Panc1 (cell line): ENCODE data around the gene TMEM259. TPM values are rescaled to one million over a fixed set of nuclear protein-coding genes. Genes with fewer than 3 reads are reported as not detected.

Source experiments
- ATAC-seq: fragments of 200-7000 bp; cut with Tn5 transposase; 2 replicates; pipeline ENCODE4 v1.9.1; 2020; ENCODE audit warnings: mild to moderate bottlenecking, moderate library complexity
- BruUV-seq: library from RNA; stranded (reverse); fragments of 400-500 nt; replicated peaks from 2 replicates; lab custom pipeline; 2021; lab: Mats Ljungman, UMichigan
- CTCF ChIA-PET: fragments of 300-600 bp; sonication (Branson Sonifier 250); formaldehyde crosslinking; loops from one replicate; lab custom pipeline; 2022; ENCODE audit warnings: antibody characterized with exemption; lab: Charles Lee
- POLR2A ChIA-PET: fragments of 300-600 bp; sonication (Branson Sonifier 250); formaldehyde crosslinking; loops from one replicate; lab custom pipeline; 2022; ENCODE audit warnings: antibody characterized with exemption; lab: Charles Lee
- DNase-seq: peaks from one replicate; pipeline ENCODE4 v3.0.0-alpha.2; 2010; ENCODE audit warnings: low read depth, low spot score
- H3K27ac ChIP-seq: 2 replicates; pipeline ENCODE4 v1.5.1; 2011; ENCODE audit warnings: mild to moderate bottlenecking, low read length, inconsistent platforms
- H3K27me3 ChIP-seq: fragments of 200-500 bp; sonication (Bioruptor generic); 2 replicates; pipeline ENCODE4 v1.6.0; 2014; ENCODE audit warnings: low read length, inconsistent platforms; ENCODE audit not compliant: control insufficient read depth, insufficient read depth
- H3K36me3 ChIP-seq: fragments of 200-500 bp; sonication (Bioruptor generic); 2 replicates; pipeline ENCODE4 v1.5.1; 2014; ENCODE audit warnings: inconsistent platforms, mild to moderate bottlenecking, low read length, moderate library complexity; ENCODE audit not compliant: control insufficient read depth, insufficient read depth
- H3K4me1 ChIP-seq: 2 replicates; pipeline ENCODE4 v1.5.1; 2011; ENCODE audit warnings: inconsistent platforms, mild to moderate bottlenecking, low read length, moderate library complexity; ENCODE audit not compliant: control insufficient read depth, insufficient read depth
- H3K4me3 ChIP-seq, 2 experiments: 2 replicates each; pipeline ENCODE4 v1.5.1; 2011 to 2012; ENCODE audit warnings: low read depth in 2 of 2, low read length in 2 of 2, mild to moderate bottlenecking in 2 of 2, inconsistent platforms in 1 of 2, moderate library complexity in 1 of 2
- H3K9me3 ChIP-seq: fragments of 200-500 bp; sonication (Bioruptor generic); 2 replicates; pipeline ENCODE4 v1.5.1; 2014; ENCODE audit warnings: low read depth, mild to moderate bottlenecking, inconsistent platforms, low read length, moderate library complexity; ENCODE audit not compliant: control insufficient read depth, insufficient read depth
- CTCF ChIP-seq: fragments of 450-650 bp; IDR thresholded peaks from 2 replicates; pipeline ENCODE4 v1.5.1; 2017; ENCODE audit warnings: mild to moderate bottlenecking
- POLR2AphosphoS5 ChIP-seq: IDR thresholded peaks from 2 replicates; pipeline ENCODE4 v1.6.1; 2012; ENCODE audit warnings: mild to moderate bottlenecking, low read depth, low read length, moderate library complexity
- SIN3A ChIP-seq: IDR thresholded peaks from 2 replicates; pipeline ENCODE4 v1.6.1; 2012; ENCODE audit warnings: low read depth, mild to moderate bottlenecking, low read length, moderate library complexity, borderline replicate concordance; ENCODE audit not compliant: insufficient read depth
- TCF7L2 ChIP-seq: IDR thresholded peaks from 2 replicates; pipeline ENCODE4 v1.6.1; 2011; ENCODE audit warnings: mild to moderate bottlenecking, low read depth, low read length, inconsistent platforms
- in situ Hi-C: cut with HindIII; loops from 2 replicates; pipeline ENCODE4 v1.10.0; 2016; ENCODE audit warnings: low sequenced_read_pairs, low pct_unique_long_range_greater_than_20kb
- intact Hi-C: fragments of 100-400 bp; cut with micrococcal nuclease; formaldehyde crosslinking; loops from one replicate; pipeline ENCODE4 v1.10.0; 2022; ENCODE audit not compliant: unreplicated experiment
- total RNA-seq: library from RNA; stranded (reverse); gene quantifications from one replicate; pipeline ENCODE4 v1.2.1, GENCODE V29; 2021; ENCODE audit not compliant: unreplicated experiment
- TF ChIP-seq, protein P1 (sequence below), 2 experiments: IDR thresholded peaks; 2 replicates each; pipeline ENCODE4 v1.6.1; 2011 to 2012; ENCODE audit warnings: low read depth in 2 of 2, control low read depth in 1 of 2, low read length in 1 of 2, mild to moderate bottlenecking in 1 of 2, moderate library complexity in 1 of 2; ENCODE audit not compliant: insufficient read depth in 1 of 2

The TMEM259 gene
- total RNA-seq, 1 experiment from 2014 or later = 193 TPM

DNA sequence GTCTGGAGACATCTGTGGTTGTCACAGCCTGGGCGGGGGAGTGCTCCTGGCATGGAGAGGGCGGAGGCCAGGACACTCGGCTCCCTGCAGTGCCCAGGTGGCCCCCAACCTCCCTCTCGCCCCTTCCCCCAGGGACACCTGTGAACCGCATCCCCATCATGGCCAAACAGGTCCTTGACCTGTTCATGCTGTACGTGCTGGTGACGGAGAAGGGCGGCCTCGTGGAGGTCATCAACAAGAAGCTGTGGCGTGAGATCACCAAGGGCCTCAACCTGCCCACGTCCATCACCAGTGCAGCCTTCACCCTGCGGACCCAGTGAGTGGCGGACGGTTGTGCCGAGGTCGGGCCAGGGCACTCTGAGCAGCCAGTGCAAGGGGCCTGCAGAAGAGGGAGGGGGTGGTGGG is 56.8 kb downstream of the TMEM259 start:
- Histone ChIP-seq H3K27me3 (no peaks in the 10 kb centered on the region), H3K4me1 (peaks cover 2% of the 10 kb centered on the region; the same call in 1 of the 2 replicates), H3K9me3 (no peaks in the 10 kb centered on the region), H3K36me3 (no peaks in the 10 kb centered on the region), H3K4me3 (no peak overlapping the region), H3K27ac (no peak overlapping the region)
- CTCF ChIA-PET = no interaction called here
- POLR2A ChIA-PET = no interaction called here
- intact Hi-C loops (no loop called here), in situ Hi-C loops (no loop called here)
- DNase-seq = no peak
- no peak for ATAC-seq
- TF ChIP-seq SIN3A (no peak), CTCF (no peak), POLR2AphosphoS5 (no peak), TCF7L2 (no peak)
- TF ChIP-seq, protein P1, sequence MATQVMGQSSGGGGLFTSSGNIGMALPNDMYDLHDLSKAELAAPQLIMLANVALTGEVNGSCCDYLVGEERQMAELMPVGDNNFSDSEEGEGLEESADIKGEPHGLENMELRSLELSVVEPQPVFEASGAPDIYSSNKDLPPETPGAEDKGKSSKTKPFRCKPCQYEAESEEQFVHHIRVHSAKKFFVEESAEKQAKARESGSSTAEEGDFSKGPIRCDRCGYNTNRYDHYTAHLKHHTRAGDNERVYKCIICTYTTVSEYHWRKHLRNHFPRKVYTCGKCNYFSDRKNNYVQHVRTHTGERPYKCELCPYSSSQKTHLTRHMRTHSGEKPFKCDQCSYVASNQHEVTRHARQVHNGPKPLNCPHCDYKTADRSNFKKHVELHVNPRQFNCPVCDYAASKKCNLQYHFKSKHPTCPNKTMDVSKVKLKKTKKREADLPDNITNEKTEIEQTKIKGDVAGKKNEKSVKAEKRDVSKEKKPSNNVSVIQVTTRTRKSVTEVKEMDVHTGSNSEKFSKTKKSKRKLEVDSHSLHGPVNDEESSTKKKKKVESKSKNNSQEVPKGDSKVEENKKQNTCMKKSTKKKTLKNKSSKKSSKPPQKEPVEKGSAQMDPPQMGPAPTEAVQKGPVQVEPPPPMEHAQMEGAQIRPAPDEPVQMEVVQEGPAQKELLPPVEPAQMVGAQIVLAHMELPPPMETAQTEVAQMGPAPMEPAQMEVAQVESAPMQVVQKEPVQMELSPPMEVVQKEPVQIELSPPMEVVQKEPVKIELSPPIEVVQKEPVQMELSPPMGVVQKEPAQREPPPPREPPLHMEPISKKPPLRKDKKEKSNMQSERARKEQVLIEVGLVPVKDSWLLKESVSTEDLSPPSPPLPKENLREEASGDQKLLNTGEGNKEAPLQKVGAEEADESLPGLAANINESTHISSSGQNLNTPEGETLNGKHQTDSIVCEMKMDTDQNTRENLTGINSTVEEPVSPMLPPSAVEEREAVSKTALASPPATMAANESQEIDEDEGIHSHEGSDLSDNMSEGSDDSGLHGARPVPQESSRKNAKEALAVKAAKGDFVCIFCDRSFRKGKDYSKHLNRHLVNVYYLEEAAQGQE (IDR thresholded peaks at IDR 0.05; ENCODE audit: insufficient read depth in 1 of 2, low read depth in 2 of 2, low read length in 1 of 2) = no peak
- BruUV-seq = no TSS peak

DNA sequence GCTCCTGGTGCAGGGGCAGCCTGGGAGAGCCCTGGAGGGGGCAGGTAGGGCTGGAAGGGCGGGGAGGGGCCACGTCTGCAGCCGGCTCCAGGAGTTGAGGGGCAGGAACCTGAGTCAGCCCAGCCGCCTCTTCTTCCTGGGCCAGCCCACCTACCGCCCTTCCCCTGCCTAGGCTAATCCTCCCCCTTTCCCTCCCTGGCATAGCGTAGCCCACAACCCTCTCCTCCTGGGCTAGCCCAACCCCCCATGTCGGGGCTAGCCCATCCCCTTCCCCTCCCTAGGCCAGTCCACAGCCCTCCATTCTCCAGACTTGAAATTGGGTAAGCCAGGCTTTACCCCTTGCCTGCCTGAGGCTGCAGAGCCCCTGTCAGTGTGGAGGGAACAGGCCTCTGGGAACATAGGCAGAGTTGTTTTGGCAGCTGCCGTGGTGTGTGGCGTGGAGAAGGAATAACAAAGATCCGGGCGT is 57.4 kb downstream of the TMEM259 start:
- POLR2A ChIA-PET = no interaction called here
- Histone ChIP-seq H3K27ac (no peak overlapping the region), H3K9me3 (no peaks in the 10 kb centered on the region), H3K27me3 (no peaks in the 10 kb centered on the region), H3K4me1 (peaks cover 5% of the 10 kb centered on the region; the same call in 1 of the 2 replicates), H3K4me3 (no peak overlapping the region), H3K36me3 (no peaks in the 10 kb centered on the region)
- CTCF ChIA-PET = no interaction called here
- no TSS peak for BruUV-seq
- ATAC-seq (no peak), DNase-seq (no peak)
- in situ Hi-C loops = no loop called here
- intact Hi-C loops = no loop called here
- TF ChIP-seq SIN3A (no peak), CTCF (no peak), POLR2AphosphoS5 (no peak), TCF7L2 (no peak)
- TF ChIP-seq, protein P1 (IDR thresholded peaks at IDR 0.05; ENCODE audit: insufficient read depth in 1 of 2, low read depth in 2 of 2, low read length in 1 of 2) = no peak
